Fibroblast of lung (primary cell): ENCODE results near the gene ST6GALNAC5. TPM values are rescaled to one million over a fixed set of nuclear protein-coding genes. Genes with fewer than 3 reads are reported as not detected.

Source experiments
- DNase-seq, 2 donors: peaks; one replicate each; pipeline versions ENCODE4 v3.0.0 to v3.0.0-alpha.2; 2010; ENCODE audit warnings: low read depth in 2 of 2
- H2AFZ ChIP-seq: 2 replicates; pipeline ENCODE4 v1.5.1; 2012; ENCODE audit warnings: low read length, control low read depth, inconsistent platforms
- H3K27ac ChIP-seq: 2 replicates; pipeline ENCODE4 v1.5.1; 2011; ENCODE audit warnings: low read length, control low read depth; ENCODE audit not compliant: insufficient read depth
- H3K27me3 ChIP-seq: 2 replicates; pipeline ENCODE4 v1.5.1; 2011; ENCODE audit warnings: mild to moderate bottlenecking, low read length; ENCODE audit not compliant: control insufficient read depth, insufficient read depth
- H3K36me3 ChIP-seq: 2 replicates; pipeline ENCODE4 v1.5.1; 2011; ENCODE audit warnings: low read length; ENCODE audit not compliant: control insufficient read depth, insufficient read depth
- H3K4me1 ChIP-seq: 2 replicates; pipeline ENCODE4 v1.5.1; 2011; ENCODE audit warnings: low read length; ENCODE audit not compliant: control insufficient read depth, insufficient read depth; ENCODE audit errors: extremely low read depth
- H3K4me2 ChIP-seq: 2 replicates; pipeline ENCODE4 v1.5.1; 2011; ENCODE audit warnings: low read length, control low read depth; ENCODE audit not compliant: insufficient read depth; ENCODE audit errors: extremely low read depth
- H3K4me3 ChIP-seq, 4 experiments: fragments of 200-600 bp in 1 of 4; sonication (generic) in 1 of 4; replicated peaks in 1 of 4; 2 replicates each; pipeline ENCODE4 v1.5.1; 2011 to 2016; ENCODE audit warnings: low read length in 4 of 4, low read depth in 3 of 4, mild to moderate bottlenecking in 3 of 4, control low read depth in 2 of 4, inconsistent platforms in 1 of 4, mixed read lengths in 1 of 4; ENCODE audit not compliant: insufficient read depth in 1 of 4; ENCODE audit errors: control extremely low read depth in 1 of 4
- H3K79me2 ChIP-seq: 2 replicates; pipeline ENCODE4 v1.5.1; 2012; ENCODE audit warnings: mild to moderate bottlenecking, low read length, inconsistent platforms; ENCODE audit not compliant: control insufficient read depth, insufficient read depth
- H3K9ac ChIP-seq: 2 replicates; pipeline ENCODE4 v1.5.1; 2011; ENCODE audit warnings: mild to moderate bottlenecking, low read length, control low read depth; ENCODE audit not compliant: insufficient read depth
- H3K9me3 ChIP-seq: 2 replicates; pipeline ENCODE4 v1.5.1; 2012; ENCODE audit warnings: low read depth, low read length; ENCODE audit not compliant: control insufficient read depth, insufficient read depth
- H4K20me1 ChIP-seq: 2 replicates; pipeline ENCODE4 v1.5.1; 2011; ENCODE audit warnings: low read length; ENCODE audit not compliant: control insufficient read depth, insufficient read depth; ENCODE audit errors: extremely low read depth
- CTCF ChIP-seq, 2 donors: IDR thresholded peaks in 1 of 2; conservative IDR thresholded peaks in 1 of 2; 1 replicate in 1 of 2; 2 replicates in 1 of 2; pipeline ENCODE4 v1.5.1; 2011 to 2012; ENCODE audit warnings: low read length in 2 of 2, control low read depth in 1 of 2, inconsistent platforms in 1 of 2, low read depth in 1 of 2, mild to moderate bottlenecking in 1 of 2
- EZH2 ChIP-seq: IDR thresholded peaks from 2 replicates; pipeline ENCODE4 v1.5.1; 2012; ENCODE audit warnings: low read length, control low read depth, mild to moderate bottlenecking; ENCODE audit errors: missing control alignments
- polyA plus RNA-seq, 2 donors: library from polyadenylated mRNA; depleted of rRNA in 1 of 2; stranded (reverse) in 1 of 2; unstranded in 1 of 2; fragments of >200 nt; gene quantifications; 2 replicates each; pipeline ENCODE4 v1.2.1, GENCODE V29; 2011 to 2012; ENCODE audit warnings: missing spikeins in 1 of 2
- total RNA-seq: library from RNA; depleted of rRNA; stranded (reverse); fragments of >200 nt; gene quantifications from 2 replicates; pipeline ENCODE4 v1.2.1, GENCODE V29; 2014

Gene ST6GALNAC5
- total and polyA plus RNA-seq, 2 donors (not counting 1 experiment from before 2014, with no cell fraction given), result 0.37 to 0.83 TPM

DNA sequence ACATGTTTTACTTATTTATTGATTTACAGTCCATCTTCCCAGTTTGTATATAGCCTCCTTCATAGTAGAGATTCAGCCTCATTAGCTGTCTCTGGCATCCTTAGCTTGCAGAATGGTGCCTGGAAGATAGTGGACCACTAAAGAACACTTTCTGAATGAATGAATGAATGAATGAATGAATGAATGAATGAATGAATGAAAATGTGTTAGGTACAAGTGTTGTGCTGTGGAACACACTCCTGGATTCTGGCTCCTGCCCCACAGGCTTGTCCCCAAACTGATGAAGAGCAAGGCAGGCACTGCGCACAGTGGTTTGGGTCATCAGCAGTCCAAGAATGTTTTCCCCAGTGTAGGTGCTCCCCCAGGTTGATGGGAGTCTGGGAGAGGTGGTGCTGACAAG, 159.4 kb downstream of the ST6GALNAC5 start:
- Histone ChIP-seq H3K79me2 (no peaks in the 10 kb centered on the region), H3K9ac (no peak overlapping the region), H3K27ac (no peak overlapping the region), H3K4me3 (no peak overlapping the region), H3K4me1 (no peaks in the 10 kb centered on the region), H3K36me3 (no peaks in the 10 kb centered on the region), H3K27me3 (peaks cover 5% of the 10 kb centered on the region), H3K4me2 (no peak overlapping the region), H3K9me3 (no peaks in the 10 kb centered on the region), H4K20me1 (no peaks in the 10 kb centered on the region), H2AFZ (no peak overlapping the region)
- no peak for TF ChIP-seq CTCF (conservative IDR thresholded peaks at IDR 0.05 in 1 of 2, IDR thresholded peaks at IDR 0.05 in 1 of 2; ENCODE audit: low read depth in 1 of 2, low read length in 2 of 2)
- TF ChIP-seq EZH2, result no peak
- DNase-seq, result no peak

- TF ChIP-seq EZH2, result no peak
- TF ChIP-seq CTCF (conservative IDR thresholded peaks at IDR 0.05 in 1 of 2, IDR thresholded peaks at IDR 0.05 in 1 of 2; ENCODE audit: low read depth in 1 of 2, low read length in 2 of 2), result no peak
- Histone ChIP-seq H4K20me1 (no peaks in the 10 kb centered on the region), H2AFZ (no peak overlapping the region), H3K4me1 (no peaks in the 10 kb centered on the region), H3K36me3 (no peaks in the 10 kb centered on the region), H3K79me2 (no peaks in the 10 kb centered on the region), H3K27ac (no peak overlapping the region), H3K9ac (no peak overlapping the region), H3K9me3 (no peaks in the 10 kb centered on the region), H3K4me2 (no peak overlapping the region), H3K27me3 (peaks cover 5% of the 10 kb centered on the region), H3K4me3 (no peak overlapping the region)
- DNase-seq, result no peak
These were observed 160.6 kb downstream of the ST6GALNAC5 start for GRCh38 chr1:77027847-77028246.

GRCh38 chr1:77030401-77031105, 163.3 kb downstream of the ST6GALNAC5 start:
- Histone ChIP-seq H2AFZ (no peak overlapping the region), H3K9ac (no peak overlapping the region), H3K4me1 (no peaks in the 10 kb centered on the region), H3K27me3 (peaks cover 5% of the 10 kb centered on the region), H3K79me2 (no peaks in the 10 kb centered on the region), H3K27ac (no peak overlapping the region), H4K20me1 (no peaks in the 10 kb centered on the region), H3K9me3 (no peaks in the 10 kb centered on the region), H3K4me2 (no peak overlapping the region), H3K36me3 (no peaks in the 10 kb centered on the region), H3K4me3 (no peak overlapping the region)
- TF ChIP-seq EZH2 (no peak), CTCF (conservative IDR thresholded peaks at IDR 0.05 in 1 of 2, IDR thresholded peaks at IDR 0.05 in 1 of 2; ENCODE audit: low read depth in 1 of 2, low read length in 2 of 2) (no peak)
- peak; percentile 19 to 66 for DNase-seq
